Body of pancreas (tissue), 4 donors: ENCODE data around the gene ZDHHC5.

Source experiments
- CTCF ChIP-seq, 7 experiments: fragments of 450-650 bp in 4 of 7; fragments of 200-600 bp in 3 of 7; sonication (generic) in 3 of 7; IDR thresholded peaks; one replicate each; pipeline ENCODE4 v1.5.1; 2016 to 2019; ENCODE audit warnings: antibody characterized with exemption in 7 of 7
- POLR2A ChIP-seq, 3 donors: fragments of 450-650 bp; IDR thresholded peaks; one replicate each; pipeline ENCODE4 v1.6.1; 2016; ENCODE audit warnings: antibody characterized with exemption in 3 of 3, mild to moderate bottlenecking in 2 of 3

- TF ChIP-seq CTCF (IDR thresholded peaks at IDR 0.05) (no peak), POLR2A (IDR thresholded peaks at IDR 0.05) (no peak)
Measured at GRCh38 chr11:57728829-57729228, 60.9 kb downstream of the ZDHHC5 start.
